GM21367 (cell line): ENCODE results near the gene UBR3.

ENCODE experiments used
- ATAC-seq: cut with Tn5 transposase; IDR thresholded peaks from one replicate; pipeline ENCODE4 v1.9.1; 2021; ENCODE audit not compliant: unreplicated experiment

Gene UBR3

DNA sequence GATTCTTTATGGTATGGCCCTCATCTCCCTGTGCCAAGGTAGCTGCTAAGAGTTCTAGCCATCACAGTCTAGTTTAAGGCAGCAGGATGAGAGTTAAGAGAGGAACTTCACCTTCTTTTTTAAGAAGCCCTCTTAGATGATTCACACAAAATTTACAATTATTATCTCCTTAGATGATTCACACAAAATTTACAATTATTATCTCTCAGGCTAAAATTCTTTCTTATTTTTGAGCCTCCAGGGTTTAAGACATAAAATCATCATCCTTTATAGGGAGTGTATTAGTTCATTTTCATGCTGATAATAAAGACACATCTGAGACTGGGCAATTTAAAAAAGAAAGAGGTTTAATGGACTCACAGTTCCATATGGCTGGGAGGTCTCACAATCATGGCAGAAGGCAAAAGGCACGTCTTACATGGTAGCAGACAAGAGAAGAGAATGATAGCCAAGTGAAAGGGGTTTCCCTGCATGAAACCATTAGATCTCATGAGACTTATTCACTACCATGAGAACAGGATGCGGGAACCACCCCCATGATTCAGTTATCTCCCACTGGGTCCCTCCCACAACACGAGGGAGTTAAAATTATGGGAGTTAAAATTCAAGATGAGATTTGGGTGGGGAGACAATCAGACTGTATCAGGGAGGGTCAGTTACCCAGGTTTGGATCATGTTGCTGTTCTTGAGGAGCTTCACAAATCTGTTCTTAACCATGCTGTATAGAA is 217.7 kb downstream of the UBR3 start:
- no peak for ATAC-seq

DNA sequence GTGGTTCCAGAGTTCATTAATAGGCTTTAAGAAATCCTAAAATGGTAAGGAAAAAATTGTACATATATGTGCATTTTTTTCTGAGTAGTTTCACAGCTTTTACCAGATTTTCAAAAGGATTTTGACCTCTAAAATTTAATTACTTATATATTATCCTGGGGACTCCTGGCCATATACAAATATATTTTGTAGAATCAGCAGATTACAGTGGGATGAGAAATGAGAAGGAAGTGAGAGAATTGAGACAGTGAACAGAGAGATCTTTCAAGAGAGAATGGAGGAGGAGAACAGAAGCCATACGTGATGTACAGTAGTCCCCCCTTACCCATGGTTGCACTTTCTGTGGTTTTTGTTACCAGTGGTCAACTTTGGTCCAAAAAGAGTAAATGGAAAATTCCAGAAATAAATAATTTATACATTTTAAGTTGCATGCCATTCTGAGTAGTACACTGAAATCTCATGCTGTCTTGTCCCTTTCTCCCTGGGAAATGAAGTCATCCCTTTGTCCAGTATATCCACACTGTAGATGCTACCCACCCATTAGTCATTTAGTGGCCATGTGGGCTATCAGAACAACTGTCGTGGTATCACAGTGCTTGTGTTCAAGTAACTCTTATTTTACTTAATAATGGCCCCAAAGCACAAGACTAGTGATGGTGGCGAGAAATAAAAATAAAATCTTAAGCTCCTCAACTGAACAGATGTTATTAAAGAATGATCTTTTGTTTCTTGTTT is 220.2 kb downstream of the UBR3 start:
- no peak for ATAC-seq

GRCh38 chr2:170052151-170052550 is 224.9 kb downstream of the UBR3 start:
- ATAC-seq: no peak

- no peak for ATAC-seq
These were observed 227.7 kb downstream of the UBR3 start for GRCh38 chr2:170054997-170055396.

GRCh38 chr2:170056900-170057299 is 229.6 kb downstream of the UBR3 start:
- no peak for ATAC-seq

GRCh38 chr2:170063456-170064235 is 236.4 kb downstream of the UBR3 start:
- no peak for ATAC-seq

DNA sequence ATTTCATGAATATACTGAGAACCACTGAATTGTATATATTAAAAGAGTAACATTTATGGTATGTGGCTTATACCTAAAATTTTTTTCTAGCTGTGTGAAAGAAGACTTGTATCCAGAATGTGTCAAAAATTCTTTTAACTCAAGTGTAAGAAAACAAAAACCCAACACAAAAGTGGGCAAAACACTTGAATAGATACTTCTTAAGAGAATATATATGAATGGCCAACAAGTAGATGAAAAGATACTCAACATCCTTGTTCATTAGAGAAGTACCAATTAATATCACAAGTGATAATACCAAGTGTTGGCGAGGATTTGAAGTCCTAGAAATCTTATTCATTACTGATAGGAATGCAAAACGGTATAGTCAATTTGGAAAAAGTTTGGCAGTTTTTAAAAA is 243.5 kb downstream of the UBR3 start:
- ATAC-seq: no peak

DNA sequence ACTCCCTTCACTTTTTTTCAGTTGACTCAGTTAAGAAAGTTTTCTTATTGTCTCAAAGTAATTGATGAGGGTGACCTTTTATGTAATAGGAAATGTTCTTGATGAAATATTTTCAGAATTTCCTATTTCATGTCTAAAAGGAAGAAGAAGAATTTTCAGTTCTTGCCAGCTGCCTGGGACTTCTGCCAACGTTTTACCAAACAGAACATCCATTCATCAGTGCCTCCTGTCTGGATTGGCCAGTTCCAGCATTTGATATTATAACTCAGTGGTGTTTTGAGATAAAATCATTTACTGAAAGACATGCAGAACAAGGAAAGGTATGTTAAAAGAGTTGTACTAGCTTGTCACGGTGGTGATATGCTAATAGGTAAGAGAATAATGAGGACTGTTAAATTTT is 246.0 kb downstream of the UBR3 start:
- no peak for ATAC-seq

DNA sequence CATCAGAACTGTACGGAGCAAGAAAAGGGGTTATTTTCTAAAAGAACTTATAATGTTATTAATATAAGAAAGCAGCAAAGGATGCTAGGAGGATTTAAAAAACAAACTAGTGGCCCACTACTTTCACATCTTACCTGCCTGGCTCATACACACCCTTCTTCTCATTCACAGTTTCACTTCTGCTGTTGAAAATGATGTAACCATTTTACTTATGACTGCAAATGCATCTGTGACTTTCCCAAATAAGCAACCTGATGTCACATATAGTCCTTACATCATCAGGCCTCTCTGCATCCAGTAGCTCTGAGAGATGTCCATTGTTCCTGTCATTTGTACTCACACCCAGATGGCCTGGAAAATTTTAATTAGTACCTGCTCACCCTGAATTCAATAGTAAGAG is 248.9 kb downstream of the UBR3 start:
- no peak for ATAC-seq

- ATAC-seq: no peak
These were observed 250.7 kb downstream of the UBR3 start for GRCh38 chr2:170077830-170078569.

DNA sequence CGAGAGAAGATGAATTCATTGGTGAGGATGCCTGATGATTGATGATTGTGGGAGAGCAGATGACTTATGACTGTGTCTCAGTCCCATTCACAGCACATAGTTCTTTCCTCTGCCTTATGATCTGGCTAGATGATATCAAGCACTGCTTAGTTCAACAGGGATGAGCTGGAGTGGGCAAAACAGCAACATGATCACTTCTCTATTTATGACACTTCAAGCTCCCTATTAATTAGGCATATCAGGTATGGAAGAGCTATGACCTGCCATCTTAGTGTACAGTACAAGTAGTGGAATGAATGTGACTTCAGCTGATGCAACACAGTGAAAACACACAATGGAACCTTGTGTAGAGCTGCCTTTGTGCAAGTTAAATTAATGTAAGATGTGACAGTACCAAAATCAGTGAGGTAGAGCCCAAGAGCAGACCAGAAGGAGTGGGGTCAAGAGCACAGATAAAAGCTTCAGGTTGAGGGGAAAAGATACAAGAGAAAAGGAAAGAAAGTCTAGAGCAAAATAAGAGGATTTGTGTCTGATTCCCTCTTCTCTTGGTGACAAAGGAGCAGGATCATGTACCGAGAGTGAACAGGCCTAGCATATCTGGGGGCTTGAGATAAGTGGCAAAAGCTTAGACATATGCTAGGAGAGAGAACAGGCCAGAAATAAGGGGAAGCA is 257.7 kb downstream of the UBR3 start:
- no peak for ATAC-seq

DNA sequence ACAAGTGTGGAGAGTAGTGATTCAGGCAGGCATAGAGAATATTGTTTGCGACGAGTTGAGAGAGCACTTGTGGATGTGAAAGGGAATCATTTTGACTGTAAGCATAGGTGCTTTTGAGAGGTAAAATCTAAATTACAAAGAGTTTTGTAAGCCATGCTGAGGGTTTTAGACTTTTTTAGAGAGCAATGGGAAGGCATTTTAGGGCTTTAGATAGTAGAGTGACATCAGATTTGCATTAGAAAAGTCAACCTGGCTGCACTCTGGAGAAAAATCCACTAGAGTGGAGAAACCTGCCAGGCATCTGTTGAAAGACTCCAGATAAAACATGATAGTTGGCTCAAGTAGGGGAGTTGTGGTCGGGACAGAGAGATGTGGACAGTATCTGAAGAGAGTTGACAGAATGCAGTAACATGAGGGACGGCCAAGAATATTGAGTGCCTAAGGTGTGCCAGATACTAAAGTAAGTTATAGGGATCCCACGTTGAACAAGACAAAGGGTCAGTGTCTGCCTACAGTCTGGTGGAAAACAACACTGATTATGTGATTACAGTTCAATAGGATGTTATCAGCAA is 258.9 kb downstream of the UBR3 start:
- no peak for ATAC-seq

- ATAC-seq: no peak
These were observed 259.6 kb downstream of the UBR3 start for GRCh38 chr2:170086751-170087412.

DNA sequence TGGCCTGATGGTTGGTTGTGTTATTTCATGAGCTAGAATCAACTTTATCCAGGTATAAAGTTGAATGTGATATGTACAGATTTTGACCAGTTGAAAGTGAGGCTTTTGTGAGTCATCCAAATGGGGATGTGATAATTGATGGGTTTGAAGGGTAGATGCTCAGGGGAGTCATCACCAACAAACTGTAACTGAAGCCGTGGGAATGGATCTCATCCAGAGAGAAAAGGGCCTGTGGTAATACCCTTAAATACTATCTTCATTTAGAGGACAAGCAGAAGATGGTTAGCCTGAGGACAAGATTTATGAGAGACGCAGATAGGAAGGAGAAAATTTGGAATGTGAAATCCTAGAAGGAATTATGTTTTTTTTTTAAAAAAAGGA is 260.1 kb downstream of the UBR3 start:
- ATAC-seq: no peak

- no peak for ATAC-seq
These were observed 261.5 kb downstream of the UBR3 start for GRCh38 chr2:170088776-170089175.

- ATAC-seq: no peak
These were observed 263.0 kb downstream of the UBR3 start for GRCh38 chr2:170090229-170090628.

DNA sequence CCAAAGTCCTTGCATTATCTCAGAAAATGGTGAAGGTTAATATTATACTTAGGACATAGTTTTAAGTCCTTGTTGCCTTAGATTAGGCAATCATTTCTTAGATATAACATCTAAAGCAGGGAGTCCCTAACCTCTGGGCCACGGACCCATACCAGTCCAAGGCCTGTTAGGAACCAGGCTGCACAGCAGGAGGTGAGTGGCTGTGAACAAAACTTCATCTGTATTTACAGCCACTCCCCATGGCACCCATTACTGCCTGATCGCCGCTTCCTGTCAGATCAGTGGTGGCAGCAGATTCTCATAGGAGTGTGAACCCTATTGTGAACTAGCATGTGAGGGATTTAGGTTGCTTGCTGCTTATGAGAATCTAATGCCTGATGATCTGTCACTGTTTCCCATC is 264.2 kb downstream of the UBR3 start:
- ATAC-seq: no peak

DNA sequence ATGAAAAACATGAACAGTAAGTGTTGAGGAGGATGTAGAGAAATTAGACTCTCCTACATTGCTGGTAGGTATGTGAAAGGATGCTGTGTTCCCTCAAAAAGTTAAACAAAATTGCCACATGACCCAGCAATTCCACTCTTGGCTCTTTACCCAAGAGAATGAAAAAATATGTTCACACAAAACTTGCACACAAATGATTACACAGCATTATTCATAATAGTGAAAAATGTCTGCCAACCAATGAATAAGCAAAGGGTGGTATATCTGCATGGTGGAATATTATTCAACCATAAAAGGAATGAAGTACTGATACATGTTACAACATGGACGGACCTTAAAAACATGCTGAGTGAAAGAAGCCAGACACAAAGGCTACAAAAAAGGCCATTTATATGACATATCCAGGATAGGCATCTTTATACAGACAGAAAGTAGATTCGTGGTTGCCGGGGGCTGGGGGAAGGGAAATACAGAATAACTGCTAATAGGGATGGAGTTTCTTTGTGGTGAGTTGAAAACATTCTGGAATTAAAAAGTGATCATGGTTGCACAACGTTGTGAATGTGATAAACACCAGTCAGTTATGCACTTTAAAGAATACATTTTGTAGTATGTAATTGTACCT is 265.3 kb downstream of the UBR3 start:
- no peak for ATAC-seq

- ATAC-seq: no peak
These were observed 268.1 kb downstream of the UBR3 start for GRCh38 chr2:170095380-170095779.
